HL-60/S4 treated with retinoic acid at 250 ng/mL for 4 days and 3 days (cell line): ENCODE measurements around the gene GRIN2B.

Experiments used
- in situ Hi-C: fragments of 300-500 bp; cut with MboI; formaldehyde crosslinking; loops from 2 replicates; pipeline ENCODE4 v1.7.0; 2022; ENCODE audit warnings: low sequenced_read_pairs

The GRIN2B gene

DNA sequence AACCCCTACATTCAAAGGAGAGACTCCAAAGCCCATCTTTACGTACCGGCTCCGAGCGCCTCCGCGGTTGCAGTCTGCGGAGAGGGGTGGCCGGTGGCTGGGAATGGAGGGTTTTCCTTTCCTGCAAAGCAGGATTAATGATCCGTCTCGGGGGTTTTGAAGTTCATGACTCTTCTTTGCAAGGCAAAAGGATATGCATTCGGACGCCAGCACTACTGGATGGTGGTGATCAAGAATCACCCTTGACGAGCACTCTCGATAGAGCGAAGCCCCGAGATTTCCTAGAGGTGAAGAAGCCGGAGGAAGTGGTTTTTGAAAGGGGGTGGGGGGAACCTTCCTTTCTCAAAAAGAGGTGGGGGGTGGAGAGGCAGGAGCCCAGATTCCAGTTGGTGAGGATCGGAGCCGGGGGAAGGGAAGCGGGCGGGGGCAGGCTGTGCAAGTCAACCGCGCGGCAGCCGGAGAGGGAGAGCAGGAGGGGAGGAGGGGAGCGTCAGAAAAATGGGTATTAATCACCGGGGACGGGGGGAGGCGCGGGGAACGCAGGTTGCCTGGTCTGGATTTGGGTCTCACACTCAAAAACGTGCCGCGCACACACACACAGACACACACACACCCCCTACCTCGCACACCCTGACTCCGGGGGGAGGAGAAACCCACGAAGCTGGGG is at the start of gene GRIN2B:
GRIN2B (minus strand) TSS at position 307 of the 667 bp plus-strand sequence. CDS start 115,394 bp downstream, outside the sequence.
- in situ Hi-C loops, result no loop called here

DNA sequence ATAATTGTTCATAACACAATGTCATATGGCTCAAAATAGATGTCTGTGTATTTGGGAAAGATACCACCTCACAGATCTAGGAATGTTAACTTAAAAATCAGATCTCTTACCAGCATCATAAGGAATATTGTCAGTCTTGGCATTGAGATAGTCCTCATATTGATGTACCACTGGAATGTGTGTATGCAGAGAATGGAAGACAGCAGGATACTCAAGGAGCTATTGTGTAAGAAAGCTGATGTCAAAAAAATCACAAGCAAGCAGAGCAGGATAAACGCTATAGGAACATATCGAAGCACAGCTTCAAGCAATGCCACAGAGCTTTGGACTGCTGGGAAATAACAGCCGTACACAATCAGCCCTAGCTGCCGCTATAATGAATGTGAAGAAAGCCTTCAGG is 45.1 kb upstream of the GRIN2B start:
- in situ Hi-C loops, result no loop called here

DNA sequence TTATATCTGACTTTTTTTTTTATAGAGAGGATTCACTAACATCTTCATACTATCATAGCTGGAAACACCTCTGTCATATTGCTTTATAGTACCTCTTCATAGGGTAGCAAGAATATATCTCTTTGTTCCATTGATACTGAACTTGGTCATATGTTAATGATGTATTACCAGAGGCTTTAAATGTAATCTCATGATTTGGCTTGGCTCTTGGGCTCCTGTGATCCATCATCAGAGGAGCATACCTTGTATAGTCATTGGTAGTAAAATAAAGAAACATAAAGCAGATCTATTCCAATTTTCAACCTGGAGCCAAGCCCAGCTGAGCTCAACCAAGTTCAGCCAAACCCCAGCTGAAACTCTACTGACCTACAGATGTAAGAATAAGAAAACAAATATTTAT is 43.2 kb upstream of the GRIN2B start:
- in situ Hi-C loops, result no loop called here

DNA sequence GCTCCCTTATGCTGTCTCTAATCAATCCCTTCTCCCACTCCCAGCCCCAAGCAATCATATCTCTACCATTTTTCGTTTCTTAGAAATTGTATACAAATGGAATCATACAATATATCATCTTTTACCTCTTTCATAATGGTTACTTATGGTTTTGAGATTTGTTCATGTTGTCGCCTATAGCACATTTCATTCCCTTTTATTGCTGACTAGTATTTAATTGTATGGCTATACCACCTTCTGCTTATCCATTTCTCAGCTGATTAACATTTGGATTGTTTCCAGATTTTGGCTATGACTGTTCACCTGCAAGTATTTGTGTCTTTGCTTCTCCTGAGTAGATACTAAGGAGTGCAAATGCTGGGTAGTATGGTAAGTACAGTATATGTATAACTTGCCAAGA is 36.7 kb upstream of the GRIN2B start:
- in situ Hi-C loops, result no loop called here

DNA sequence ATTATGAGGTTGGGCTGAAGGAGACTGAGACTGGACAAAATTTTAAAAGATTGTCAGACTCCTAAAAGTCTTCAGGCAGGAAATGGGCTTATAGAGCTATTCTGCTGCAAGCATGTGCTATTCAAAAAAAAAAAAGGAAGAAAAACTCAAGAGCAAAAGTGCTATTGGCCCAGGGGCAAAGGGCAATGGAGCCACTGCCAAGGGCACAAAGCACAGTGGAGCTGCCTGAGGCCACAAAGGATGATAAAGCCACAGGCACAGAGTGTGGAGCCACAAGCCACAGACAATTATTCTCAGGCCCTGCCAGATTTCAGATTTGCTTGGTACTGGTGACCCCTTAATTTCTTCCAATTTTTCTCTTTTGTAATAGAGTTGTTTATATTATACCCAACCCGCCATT is 29.6 kb upstream of the GRIN2B start:
- in situ Hi-C loops, result no loop called here

DNA sequence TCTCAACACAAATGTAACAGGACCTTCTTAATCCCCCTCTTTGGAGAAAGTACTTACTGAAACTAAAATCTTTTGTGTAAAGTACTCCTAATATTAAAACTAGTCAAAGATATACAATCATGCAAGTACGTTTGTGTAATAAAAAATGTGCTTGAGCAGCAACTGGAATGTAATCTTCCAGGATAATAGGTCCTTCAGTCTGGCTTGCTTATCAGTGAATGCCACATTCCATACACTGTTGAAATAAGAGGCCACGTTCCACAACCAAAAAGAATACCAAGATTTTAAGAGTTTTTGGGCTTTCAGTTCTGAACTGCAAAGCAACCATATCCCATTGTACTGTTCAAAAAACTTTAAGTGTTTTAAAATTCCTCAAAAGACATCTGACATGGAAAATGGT is 26.2 kb upstream of the GRIN2B start:
- in situ Hi-C loops, result no loop called here

DNA sequence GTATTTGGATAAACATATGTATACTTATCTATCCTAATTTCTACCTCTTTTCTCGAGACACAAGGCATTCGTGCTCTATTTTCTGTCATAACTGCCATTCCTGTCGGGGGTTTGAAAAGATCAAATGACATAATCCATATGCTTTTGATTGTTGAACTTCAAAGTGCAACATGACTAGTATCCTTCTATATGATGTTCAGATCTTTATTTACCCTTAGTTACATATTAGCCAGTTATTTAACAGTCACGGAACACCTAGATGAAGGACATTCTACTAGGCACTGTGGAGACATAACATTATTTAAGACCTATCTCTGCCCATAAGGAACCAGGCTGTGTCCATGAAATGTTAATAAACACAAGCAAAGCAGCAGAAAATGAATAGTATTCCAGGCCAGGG is 11.2 kb upstream of the GRIN2B start:
- in situ Hi-C loops, result no loop called here

DNA sequence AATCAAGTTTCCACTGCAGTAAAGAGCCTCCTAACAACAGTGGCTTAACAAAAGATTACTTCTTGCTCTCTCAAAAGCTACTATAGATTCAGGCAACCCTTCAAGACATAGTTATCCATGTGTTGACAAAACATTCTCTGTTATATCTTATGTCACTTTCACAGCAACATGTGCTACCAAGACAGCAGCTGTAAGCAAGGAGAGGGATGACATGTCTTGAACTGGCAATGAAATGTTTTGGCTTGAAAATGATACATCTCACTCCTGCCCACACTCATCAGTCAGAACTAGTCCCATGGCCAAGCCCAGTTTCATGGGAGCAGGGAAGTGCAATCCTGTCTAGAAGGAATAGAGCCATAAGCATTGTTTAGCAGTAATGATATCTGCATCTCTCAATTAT is 10.7 kb upstream of the GRIN2B start:
- in situ Hi-C loops, result no loop called here

DNA sequence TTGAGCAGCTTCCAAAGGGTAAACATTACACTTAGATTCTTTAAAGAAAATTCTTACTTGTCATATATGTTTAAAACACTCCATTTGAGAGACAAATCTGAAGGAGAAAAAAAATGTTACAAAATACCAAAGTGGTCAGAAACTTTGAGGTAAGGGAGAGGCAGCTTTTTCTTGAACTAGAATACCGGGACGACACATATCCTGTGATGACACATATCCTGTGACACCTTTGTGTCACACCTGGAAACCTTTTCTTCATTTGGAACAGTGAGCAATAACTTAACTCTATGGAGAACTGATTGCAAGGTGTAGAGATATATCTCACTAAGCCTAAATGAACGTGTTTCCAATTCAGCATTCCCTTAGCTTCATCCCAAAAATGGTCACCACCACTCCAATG is 4.6 kb upstream of the GRIN2B start:
- in situ Hi-C loops, result no loop called here

DNA sequence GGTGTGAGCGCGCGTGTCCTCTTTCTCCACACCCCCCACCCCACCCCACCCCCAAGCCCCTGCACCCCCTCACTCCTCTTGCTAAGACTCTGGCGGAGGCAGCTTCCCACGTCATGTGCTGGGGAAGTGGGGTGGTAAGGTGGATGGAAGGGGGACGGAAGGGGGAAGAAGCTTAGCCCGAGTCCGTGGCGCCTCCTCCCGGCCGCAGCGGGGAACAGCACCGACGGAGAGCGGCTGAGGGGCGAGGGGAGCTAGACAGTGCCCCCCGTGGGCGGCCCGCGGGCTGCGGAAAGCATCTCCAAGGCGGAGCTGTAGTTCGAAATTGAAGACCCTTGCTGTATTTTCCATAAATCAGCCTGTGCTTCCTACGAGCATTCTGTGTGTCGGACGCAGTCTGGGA is 588 bp upstream of the GRIN2B start:
- in situ Hi-C loops, result no loop called here

DNA sequence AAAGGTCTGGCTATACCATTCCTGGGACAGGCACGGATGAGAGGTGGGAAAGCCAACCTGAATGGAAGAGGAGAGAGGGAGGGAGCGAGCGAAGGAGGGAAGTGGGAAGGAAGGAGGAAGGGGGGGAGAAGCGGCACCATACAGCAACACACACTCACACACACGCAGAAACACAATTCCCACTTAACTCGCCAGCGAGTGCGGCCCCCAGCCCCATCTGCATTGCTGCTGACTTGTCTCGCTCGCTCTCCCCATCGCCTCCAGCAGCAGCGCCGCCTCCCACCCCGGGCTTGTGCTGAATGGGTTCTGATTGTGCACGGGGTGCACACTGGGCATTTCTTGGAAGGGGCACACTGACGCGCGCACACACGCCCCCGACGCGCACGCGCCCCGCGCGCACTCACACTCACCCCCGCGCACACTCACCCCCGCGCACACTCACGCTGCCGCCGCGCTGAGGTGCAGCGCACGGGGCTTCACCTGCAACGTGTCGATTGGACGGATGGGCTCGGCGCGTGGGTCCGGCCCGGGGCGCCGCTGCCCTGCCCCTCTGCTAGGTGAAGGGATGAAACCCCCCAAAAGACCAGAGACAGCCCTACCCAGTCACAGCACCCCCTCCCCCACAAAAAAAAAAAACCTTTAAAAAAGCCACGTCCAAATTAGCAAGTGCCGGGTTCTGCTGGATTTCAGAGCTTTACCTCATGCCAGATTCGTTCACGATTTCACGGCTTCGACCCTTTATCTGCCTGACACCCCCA is 685 bp downstream of the GRIN2B start:
- in situ Hi-C loops, result no loop called here

DNA sequence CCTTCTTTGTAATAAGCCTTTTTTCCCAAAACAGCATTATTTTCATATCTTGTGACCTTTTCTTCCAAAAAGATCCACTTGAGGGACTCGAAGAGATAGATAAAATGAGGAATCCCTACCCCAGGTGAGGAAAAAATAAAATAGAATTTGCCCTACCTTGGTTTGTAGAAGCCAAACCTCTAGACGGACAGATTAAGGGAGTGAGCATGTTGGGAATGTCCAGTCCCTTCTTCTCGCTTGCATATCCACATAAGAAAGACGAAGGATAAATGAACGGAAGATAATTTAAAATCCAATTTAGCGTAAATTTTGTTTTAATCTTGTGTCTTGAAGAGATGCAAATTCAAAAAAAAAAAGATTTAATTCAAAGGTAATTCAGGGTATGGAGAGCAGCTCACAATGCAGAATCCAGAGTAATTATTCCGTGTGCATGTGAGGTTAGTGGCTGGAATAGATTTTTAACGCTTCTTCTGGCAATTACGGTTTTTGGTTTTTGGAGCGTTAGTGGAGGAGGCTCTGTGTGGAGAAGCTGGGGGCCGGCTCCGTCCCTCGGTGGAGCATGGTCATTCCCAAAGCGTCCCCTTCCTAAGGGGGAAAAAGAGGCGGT is 1.5 kb downstream of the GRIN2B start:
- in situ Hi-C loops, result no loop called here

DNA sequence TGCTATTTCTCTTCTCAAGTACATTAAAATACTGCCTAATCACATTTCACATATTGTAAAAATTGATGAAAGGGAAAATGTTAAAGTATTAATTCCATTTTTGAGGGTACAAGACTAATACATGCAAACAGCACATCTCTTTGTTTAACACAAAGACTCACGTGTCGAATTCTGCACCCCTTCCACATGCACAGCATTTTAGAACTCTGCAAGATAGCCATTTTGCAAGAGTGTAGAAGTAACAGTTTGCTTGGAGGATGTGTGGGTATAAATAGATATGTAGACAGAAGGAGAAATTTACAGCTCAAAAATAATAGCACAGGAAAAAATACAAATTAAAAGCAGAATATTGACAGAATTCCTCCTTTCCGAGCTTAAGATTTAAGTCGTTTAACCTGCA is 2.5 kb downstream of the GRIN2B start:
- in situ Hi-C loops, result no loop called here

DNA sequence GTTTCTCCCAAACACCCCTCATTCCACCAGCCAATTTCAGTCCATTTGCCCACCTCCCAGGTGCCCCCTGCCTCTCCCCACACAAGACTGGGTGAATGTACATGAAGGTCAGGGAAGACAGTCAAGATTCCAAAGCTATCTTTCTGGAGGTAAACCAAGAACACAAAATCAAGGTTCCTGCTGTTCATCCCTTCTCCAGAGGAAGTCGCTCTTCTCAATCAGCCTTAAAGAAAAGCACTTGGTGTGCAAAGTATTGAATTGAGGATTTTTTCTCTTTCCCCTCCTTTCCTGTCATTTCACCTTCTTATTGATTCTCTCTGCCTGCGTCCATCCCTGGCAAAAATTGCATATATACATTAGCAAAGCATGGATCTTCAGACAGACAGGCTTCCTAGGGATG is 4.5 kb downstream of the GRIN2B start:
- in situ Hi-C loops, result no loop called here

DNA sequence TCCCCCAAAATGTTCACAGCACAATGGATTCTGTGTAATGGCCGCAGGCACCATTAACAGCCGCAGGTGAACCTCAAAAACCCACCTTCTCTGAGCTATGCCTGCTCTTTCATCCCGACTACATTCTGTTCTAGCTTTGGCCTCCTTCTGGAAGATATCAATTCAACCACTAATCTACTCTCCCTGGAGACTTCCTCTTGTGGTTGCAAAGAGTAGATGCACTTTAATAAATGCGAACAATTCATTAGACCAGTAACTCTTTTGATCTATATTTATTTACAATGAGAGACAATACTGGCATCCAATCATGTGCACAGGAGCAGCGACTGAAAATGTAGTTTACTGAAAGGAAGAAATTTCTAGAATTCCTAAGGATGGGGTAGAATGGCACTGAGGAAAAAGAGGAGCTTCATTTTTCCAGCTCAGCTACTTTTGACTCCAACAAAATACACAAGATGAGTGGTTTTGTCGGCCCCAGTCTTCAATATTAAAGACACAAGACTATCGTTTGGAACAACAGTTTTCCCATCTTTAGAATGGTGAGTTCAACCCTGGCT is 5.3 kb downstream of the GRIN2B start:
- in situ Hi-C loops, result no loop called here

DNA sequence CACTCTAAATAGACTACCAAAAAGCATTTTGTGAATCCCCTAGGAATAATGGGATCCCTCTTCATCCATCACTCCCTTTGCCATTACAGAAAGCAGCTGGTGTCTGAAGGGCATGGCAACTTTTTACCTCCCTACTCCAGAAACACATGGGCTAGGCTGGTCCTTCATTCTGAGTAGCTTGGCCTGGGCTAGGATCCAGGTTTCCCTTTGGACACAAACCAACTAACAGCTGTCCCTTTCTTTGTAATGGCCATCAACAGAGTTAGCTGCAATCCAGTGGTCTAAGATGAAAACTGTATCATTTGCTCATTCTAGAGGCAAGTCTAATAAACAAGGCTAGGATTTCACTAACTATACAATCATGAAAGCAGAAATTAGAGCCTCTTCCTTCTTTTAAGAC is 7.4 kb downstream of the GRIN2B start:
- in situ Hi-C loops, result no loop called here

DNA sequence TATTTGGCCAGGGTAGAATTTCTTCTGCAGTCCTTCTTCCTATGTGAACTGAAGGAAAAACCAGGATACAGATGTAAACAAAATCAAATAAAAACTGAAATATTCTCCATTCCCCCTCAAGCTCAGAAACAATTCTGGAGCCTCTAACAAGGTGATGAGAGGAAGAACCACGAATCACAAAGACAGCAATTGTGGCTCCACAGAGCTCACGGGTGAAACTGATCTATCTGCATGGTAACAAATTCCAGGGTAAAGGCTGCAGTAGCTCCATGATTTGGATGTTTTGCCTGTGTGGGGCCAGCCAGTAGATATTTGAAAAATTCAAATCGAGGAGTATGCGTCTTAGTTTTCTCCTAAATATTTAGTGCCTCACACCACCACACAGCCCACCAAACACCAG is 10.6 kb downstream of the GRIN2B start:
- in situ Hi-C loops, result no loop called here

DNA sequence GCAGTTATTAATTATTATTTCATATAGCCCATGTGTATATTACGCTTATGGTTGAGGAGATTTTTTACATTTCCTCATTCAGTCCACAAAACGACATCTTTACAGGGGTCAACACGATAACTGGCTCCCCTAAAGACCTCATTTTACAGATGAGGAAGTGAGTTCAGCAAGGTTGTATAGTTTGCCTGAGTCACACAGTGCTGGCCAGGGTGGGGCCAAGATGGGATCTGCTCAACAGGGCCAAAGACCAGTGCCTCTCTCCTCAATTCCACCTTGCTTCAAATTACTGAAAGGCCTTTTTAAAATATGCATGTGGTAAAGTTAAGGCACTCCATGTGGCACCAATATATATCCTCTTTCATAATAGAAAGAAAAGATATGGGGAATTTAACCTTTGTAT is 13.1 kb downstream of the GRIN2B start:
- in situ Hi-C loops, result no loop called here

DNA sequence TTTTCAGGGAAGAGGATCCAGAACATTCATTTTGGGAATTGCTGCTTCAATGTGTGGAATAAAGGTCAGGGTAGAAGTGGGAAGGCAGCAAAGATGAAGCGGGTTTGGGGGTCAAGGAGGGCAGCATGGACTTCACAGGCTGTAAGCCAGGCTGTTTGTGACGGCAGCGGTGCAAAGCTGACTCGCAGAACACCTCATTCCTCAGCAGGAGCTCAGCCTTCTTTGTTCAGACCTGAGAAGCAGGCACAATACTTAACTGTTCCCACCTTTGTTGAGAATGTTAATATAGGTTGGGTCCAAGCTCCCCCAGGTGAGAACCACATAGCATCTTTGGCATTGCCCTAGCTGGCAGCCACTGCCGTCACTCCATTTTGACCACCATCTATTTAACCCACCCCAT is 16.7 kb downstream of the GRIN2B start:
- in situ Hi-C loops, result no loop called here

DNA sequence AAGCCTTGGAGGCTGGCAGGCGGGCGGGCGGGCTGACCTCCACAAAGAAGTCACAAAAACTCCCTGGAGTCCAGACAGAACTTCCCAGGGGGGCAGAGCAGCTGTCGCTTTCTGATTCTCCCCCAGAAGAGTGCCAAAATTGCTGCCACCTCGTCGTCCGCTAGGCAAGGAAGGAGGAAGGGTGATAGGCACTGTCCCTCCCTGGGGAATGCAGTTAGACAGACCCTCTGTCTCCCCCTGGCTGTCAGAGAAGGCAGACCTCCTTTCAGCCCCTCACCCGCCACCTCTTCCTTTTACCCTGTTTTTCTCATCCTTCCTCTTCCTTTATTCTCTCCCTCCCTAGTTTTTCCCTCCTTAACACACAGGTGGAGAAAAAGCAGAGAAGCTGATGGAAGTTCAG is 18.7 kb downstream of the GRIN2B start:
- in situ Hi-C loops, result no loop called here

DNA sequence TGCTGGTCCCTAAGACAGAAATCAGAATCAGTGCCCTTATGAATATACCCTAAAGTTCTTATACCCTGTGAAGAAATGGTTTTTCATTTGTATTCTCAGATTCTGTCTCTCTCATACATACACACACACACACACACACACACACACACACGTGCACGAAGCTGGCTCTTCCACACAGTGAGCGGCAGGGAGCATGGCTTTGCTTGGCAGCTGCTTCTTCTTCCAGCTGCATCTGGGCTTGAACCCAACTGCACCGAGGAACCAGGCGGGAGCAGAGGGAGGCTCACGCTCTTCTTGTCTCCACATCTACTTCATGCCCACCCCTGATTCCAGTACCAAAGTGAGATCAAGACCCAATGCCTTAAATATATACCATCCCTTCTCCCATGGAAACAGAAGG is 19.4 kb downstream of the GRIN2B start:
- in situ Hi-C loops, result no loop called here

DNA sequence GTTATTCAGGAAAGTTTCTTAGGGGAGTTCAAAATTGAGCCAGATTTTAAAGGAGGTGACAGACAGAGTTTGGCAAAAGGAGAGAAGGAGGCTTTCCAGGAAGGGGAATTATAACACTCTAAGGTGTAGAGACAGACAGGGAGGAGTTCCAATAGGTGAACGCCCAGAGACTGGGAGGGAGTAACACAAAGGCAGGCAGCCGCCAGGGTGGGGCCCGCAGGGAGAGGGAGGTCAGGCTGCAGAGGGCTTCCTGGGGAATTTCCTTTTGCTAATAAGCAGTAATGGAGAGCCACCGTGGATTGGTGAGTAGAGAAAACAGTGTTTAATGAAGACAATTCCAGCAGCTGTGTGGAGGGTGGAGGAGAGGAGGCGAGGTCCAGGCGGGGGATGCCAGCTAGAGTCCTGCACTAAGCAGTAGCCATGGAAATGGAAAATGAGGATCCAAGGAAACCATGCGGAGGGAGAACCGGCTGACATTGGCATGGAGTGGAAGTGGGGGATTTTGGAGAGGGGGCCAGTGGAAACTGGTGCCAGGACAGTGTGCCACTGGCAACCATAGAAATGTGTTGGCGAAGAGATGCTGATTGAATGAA is 22.2 kb downstream of the GRIN2B start:
- in situ Hi-C loops, result no loop called here
